ENCODE measurements around the gene B3GAT1. TPM values are rescaled to one million over a fixed set of nuclear protein-coding genes. Genes with fewer than 3 reads are reported as not detected.

Gene B3GAT1
- total and polyA plus RNA-seq, 9 donors: 0.09 to 0.86 (median 0.27) TPM

DNA sequence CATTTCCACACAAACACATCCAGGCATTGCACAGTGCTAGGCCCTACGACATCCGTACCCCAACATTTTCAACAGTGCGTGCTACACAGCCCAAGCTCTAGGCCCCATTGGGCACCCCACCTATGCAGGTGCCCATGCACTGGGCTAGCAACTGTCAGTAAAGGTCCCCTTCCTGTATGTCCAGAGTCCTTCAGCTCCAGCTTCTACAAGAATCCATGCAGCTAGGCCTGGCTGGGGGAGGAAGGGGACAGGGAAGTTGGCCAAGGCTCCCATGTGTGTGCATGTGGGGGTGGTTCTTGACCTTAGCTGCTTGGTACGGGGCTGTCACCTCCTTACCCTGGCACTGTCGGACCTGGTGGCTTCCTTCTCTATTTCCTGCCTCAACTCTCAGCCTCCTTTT lies 1.3 kb downstream of the B3GAT1 start:
- H3K4me3 ChIP-seq (ENCODE audit: low read length): no peak overlapping the region
- peaks cover 69% of the 10 kb centered on the region for H3K27me3 ChIP-seq (ENCODE audit: control insufficient read depth, insufficient read depth, low read length)
- 100% methylated on average over 3 of the region's 5 CpGs for WGBS (ENCODE audit: insufficient coverage)
- H3K36me3 ChIP-seq (ENCODE audit: control insufficient read depth, insufficient read depth, low read length): no peaks in the 10 kb centered on the region
- no peak for DNase-seq
- H3K4me1 ChIP-seq (ENCODE audit: control insufficient read depth, insufficient read depth, low read length): peaks cover 7% of the 10 kb centered on the region
- H3K27ac ChIP-seq (ENCODE audit: low read length): no peak overlapping the region
- H3K9me3 ChIP-seq (replicated peaks; ENCODE audit: control insufficient read depth, low read depth, low read length): no peaks in the 10 kb centered on the region

DNA sequence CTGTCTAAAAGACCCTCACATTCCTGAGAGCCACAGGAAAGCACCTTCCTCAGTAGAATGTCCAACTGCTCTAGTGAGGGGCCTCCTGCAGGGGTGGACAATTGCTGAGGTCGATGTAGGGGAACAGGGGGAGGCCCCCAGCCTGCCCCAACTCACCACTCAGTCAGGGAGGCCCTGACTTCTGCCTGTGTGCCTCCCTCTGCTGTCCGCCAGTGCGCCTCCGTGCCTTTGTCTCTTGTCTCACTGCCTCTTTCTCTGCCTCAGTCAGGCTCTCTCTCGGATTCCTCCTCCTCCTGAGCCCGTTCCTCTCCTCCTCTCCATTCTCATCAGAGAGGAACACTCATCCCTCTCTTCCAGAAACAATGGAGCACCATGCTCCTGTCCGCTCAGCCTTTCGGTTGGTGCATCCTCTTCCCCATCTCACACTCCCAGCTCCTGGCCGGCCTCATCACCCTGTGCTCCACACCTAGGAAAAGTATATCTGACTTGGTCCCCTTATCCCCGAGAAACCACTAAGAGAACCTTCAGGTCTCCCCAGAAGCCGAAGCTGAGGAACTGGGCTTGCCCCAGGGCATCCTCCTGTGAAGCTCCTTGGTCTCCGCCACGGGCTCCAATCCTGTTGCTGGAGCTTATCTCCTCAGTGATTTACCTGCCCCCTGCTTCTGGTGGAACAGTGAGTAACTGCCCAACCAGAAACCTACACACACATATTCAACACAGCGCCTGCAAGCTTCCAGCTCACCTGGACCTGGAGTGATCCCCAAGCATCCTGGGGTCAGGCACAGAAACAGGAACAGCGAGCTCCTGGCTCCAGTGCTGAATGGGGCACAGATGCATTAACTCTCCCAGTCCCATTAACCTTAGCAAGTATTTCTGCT lies 2.3 kb downstream of the B3GAT1 start:
- no peak for DNase-seq
- peaks cover 7% of the 10 kb centered on the region for H3K4me1 ChIP-seq (ENCODE audit: control insufficient read depth, insufficient read depth, low read length)
- no peaks in the 10 kb centered on the region for H3K36me3 ChIP-seq (ENCODE audit: control insufficient read depth, insufficient read depth, low read length)
- H3K27me3 ChIP-seq (ENCODE audit: control insufficient read depth, insufficient read depth, low read length): peaks cover 61% of the 10 kb centered on the region
- no peak overlapping the region for H3K4me3 ChIP-seq (ENCODE audit: low read length)
- H3K27ac ChIP-seq (ENCODE audit: low read length): no peak overlapping the region
- 81% methylated on average over 12 of the region's 15 CpGs for WGBS (ENCODE audit: insufficient coverage)
- no peaks in the 10 kb centered on the region for H3K9me3 ChIP-seq (replicated peaks; ENCODE audit: control insufficient read depth, low read depth, low read length)

DNA sequence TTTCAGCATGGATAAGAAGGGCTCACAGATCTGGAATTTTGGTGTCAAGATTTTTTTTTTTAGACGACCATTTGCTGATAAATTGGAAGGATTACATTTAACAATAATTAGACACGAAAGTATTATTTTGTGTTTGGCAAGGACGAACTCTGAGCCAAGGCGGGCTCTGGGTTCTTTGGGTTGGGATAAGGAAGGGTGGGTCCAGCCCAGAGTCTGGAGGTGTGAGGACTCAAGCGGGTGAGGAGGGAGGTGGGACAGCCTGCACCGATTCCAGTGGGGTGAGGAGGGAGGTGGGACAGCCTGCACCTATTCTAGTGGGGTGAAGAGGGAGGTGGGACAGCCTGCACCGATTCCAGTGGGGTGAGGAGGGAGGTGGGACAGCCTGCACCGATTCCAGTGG lies 4.1 kb downstream of the B3GAT1 start:
- WGBS (ENCODE audit: insufficient coverage): 83% methylated on average over 3 of the region's 8 CpGs
- Histone ChIP-seq H3K27ac (ENCODE audit: low read length) (no peak overlapping the region), H3K36me3 (ENCODE audit: control insufficient read depth, insufficient read depth, low read length) (no peaks in the 10 kb centered on the region), H3K4me3 (ENCODE audit: low read length) (no peak overlapping the region), H3K27me3 (ENCODE audit: control insufficient read depth, insufficient read depth, low read length) (peaks cover 43% of the 10 kb centered on the region), H3K9me3 (replicated peaks; ENCODE audit: control insufficient read depth, low read depth, low read length) (no peaks in the 10 kb centered on the region), H3K4me1 (ENCODE audit: control insufficient read depth, insufficient read depth, low read length) (peaks cover 7% of the 10 kb centered on the region)
- DNase-seq: no peak

DNA sequence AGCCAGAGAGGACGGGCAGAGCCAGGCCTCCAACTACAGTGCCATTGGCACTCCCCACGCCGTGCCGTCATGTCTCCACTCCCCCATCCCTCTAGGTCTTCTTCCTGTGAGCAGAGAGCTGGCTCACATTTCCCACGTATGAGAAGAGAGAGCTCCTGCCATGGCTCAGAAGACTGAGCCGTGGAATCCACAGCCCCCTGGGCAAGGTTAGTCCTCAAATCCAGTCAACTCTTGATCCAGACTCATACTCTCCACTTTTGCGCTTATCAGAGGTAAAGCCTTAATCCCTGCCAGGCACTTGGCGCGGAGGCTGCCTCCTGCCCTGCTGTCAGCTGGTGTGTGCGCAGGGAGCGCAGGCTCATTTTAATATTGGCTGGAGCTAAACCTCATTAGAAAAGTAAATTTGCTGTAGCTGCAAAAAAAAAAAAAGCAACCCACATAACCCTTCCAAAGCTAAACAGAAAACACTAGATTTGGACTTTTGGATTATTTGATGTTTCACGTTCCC lies 4.7 kb downstream of the B3GAT1 start:
- Histone ChIP-seq H3K27ac (ENCODE audit: low read length) (no peak overlapping the region), H3K4me1 (ENCODE audit: control insufficient read depth, insufficient read depth, low read length) (peaks cover 5% of the 10 kb centered on the region), H3K4me3 (ENCODE audit: low read length) (no peak overlapping the region), H3K9me3 (replicated peaks; ENCODE audit: control insufficient read depth, low read depth, low read length) (no peaks in the 10 kb centered on the region), H3K27me3 (ENCODE audit: control insufficient read depth, insufficient read depth, low read length) (peaks cover 37% of the 10 kb centered on the region), H3K36me3 (ENCODE audit: control insufficient read depth, insufficient read depth, low read length) (no peaks in the 10 kb centered on the region)
- DNase-seq: no peak
- 38% methylated on average over 6 of the region's 12 CpGs for WGBS (ENCODE audit: insufficient coverage)

DNA sequence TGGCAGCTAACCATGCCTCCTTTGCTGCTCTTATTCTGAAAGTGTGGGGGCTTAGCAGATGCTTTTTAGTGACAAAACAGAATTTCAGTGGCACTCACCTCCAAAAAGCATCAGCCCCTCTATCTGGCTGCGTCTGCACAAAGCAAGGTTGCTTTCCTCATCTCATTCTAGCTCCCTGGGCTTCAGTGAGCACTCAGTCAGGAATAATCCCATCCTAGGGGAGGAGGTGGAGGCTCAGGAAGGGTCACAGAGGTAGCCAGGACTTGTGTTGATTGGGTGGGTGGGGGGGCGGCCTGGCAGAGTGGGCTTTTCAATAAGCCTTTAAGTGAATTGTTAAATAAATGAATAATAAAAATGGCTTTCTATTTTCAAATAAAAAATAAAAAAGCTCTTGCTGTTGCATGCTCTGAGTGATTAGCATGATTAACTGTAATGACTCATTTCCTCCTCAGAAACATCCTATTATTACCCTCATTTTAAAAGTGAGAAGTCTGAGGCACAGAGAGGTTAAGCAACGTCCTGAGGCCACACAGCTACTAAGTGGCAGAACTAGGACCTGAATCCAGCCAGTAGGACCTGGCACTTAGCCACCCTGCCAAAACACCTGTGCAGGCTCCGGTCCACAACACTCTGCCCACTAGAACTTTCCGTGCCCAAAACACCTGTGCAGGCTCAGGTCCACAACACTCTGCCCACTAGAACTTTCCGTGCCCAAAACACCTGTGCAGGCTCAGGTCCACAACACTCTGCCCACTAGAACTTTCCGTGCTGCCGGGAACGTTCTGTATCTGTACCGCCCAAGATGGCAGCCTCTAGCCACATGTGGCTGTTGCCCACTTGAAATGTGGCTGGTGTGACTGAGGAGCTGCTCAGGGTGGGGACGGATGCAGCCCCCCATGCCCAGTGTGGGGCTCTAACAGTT lies 5.5 kb downstream of the B3GAT1 start:
- Histone ChIP-seq H3K9me3 (replicated peaks; ENCODE audit: control insufficient read depth, low read depth, low read length) (no peaks in the 10 kb centered on the region), H3K4me1 (ENCODE audit: control insufficient read depth, insufficient read depth, low read length) (peaks cover 4% of the 10 kb centered on the region), H3K27ac (ENCODE audit: low read length) (no peak overlapping the region), H3K27me3 (ENCODE audit: control insufficient read depth, insufficient read depth, low read length) (peaks cover 35% of the 10 kb centered on the region), H3K4me3 (ENCODE audit: low read length) (no peak overlapping the region), H3K36me3 (ENCODE audit: control insufficient read depth, insufficient read depth, low read length) (no peaks in the 10 kb centered on the region)
- no peak for DNase-seq
- WGBS (ENCODE audit: insufficient coverage): 88% methylated on average over 7 of the region's 11 CpGs

- H3K36me3 ChIP-seq (ENCODE audit: control insufficient read depth, insufficient read depth, low read length): no peaks in the 10 kb centered on the region
- H3K27me3 ChIP-seq (ENCODE audit: control insufficient read depth, insufficient read depth, low read length): peaks cover 28% of the 10 kb centered on the region
- 85% methylated on average over 7 of the region's 9 CpGs for WGBS (ENCODE audit: insufficient coverage)
- DNase-seq: no peak
- no peaks in the 10 kb centered on the region for H3K9me3 ChIP-seq (replicated peaks; ENCODE audit: control insufficient read depth, low read depth, low read length)
- no peak overlapping the region for H3K27ac ChIP-seq (ENCODE audit: low read length)
- no peaks in the 10 kb centered on the region for H3K4me1 ChIP-seq (ENCODE audit: control insufficient read depth, insufficient read depth, low read length)
- H3K4me3 ChIP-seq (ENCODE audit: low read length): no peak overlapping the region
Observed at GRCh38 chr11:134405841-134406240, 6.2 kb downstream of the B3GAT1 start.

DNA sequence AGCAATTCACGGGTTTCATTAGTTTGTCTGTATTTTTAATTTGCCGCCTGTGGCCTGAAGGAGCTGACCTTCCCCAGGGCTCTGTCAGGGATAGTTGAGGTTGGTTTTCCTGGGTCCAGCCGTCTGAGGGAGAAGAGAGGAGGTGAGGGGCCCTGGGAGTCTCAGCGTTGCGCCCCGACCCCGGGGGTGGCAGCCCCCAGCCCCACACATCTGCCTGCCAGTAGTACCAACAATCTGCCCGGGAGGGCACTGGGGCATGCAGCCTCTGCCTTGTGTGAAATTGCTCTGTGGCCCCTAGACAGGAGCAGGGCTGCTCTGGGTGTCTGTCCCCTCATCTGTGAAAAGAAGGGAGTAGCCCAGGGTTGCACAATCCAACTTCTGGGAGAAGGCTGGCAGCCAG lies 6.6 kb downstream of the B3GAT1 start:
- H3K4me3 ChIP-seq (ENCODE audit: low read length): no peak overlapping the region
- no peak overlapping the region for H3K27ac ChIP-seq (ENCODE audit: low read length)
- H3K4me1 ChIP-seq (ENCODE audit: control insufficient read depth, insufficient read depth, low read length): no peaks in the 10 kb centered on the region
- 73% methylated on average over 3 of the region's 8 CpGs for WGBS (ENCODE audit: insufficient coverage)
- no peaks in the 10 kb centered on the region for H3K9me3 ChIP-seq (replicated peaks; ENCODE audit: control insufficient read depth, low read depth, low read length)
- peaks cover 24% of the 10 kb centered on the region for H3K27me3 ChIP-seq (ENCODE audit: control insufficient read depth, insufficient read depth, low read length)
- DNase-seq: no peak
- H3K36me3 ChIP-seq (ENCODE audit: control insufficient read depth, insufficient read depth, low read length): no peaks in the 10 kb centered on the region

- H3K9me3 ChIP-seq (replicated peaks; ENCODE audit: control insufficient read depth, low read depth, low read length): no peaks in the 10 kb centered on the region
- no peak overlapping the region for H3K27ac ChIP-seq (ENCODE audit: low read length)
- 85% methylated on average over 28 of the region's 30 CpGs for WGBS (ENCODE audit: insufficient coverage)
- H3K4me3 ChIP-seq (ENCODE audit: low read length): no peak overlapping the region
- DNase-seq: no peak
- no peaks in the 10 kb centered on the region for H3K4me1 ChIP-seq (ENCODE audit: control insufficient read depth, insufficient read depth, low read length)
- H3K27me3 ChIP-seq (ENCODE audit: control insufficient read depth, insufficient read depth, low read length): peaks cover 17% of the 10 kb centered on the region
- no peaks in the 10 kb centered on the region for H3K36me3 ChIP-seq (ENCODE audit: control insufficient read depth, insufficient read depth, low read length)
Observed at GRCh38 chr11:134404575-134405341, 7.3 kb downstream of the B3GAT1 start.

DNA sequence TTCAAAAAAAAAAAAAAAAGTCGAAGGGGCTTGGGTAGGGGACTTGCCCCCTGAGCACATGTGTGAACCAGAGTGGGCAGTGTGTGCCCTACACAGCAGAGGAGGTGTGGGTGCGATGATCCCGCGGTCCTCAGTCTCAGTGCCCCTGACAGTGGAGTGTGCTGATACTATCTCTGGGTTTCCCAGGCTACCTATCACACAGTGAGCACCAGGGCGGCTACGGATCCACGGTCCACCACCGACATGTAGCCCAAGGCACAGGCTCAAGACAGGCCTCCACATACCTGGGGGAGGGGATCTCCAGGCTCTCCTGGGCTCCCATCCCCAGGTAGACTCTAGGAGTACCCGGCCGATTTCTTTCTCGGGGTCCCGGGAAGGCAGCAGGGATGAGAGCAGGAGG lies 9.1 kb downstream of the B3GAT1 start:
- no peak for DNase-seq
- no peaks in the 10 kb centered on the region for H3K9me3 ChIP-seq (replicated peaks; ENCODE audit: control insufficient read depth, low read depth, low read length)
- H3K36me3 ChIP-seq (ENCODE audit: control insufficient read depth, insufficient read depth, low read length): no peaks in the 10 kb centered on the region
- WGBS (ENCODE audit: insufficient coverage): 83% methylated on average over 9 of the region's 12 CpGs
- H3K4me3 ChIP-seq (ENCODE audit: low read length): no peak overlapping the region
- H3K27me3 ChIP-seq (ENCODE audit: control insufficient read depth, insufficient read depth, low read length): peaks cover 7% of the 10 kb centered on the region
- H3K4me1 ChIP-seq (ENCODE audit: control insufficient read depth, insufficient read depth, low read length): no peaks in the 10 kb centered on the region
- H3K27ac ChIP-seq (ENCODE audit: low read length): no peak overlapping the region
